HUES64 (cell line): ENCODE results near the gene SCFD2.

Experiments
- H3K27ac ChIP-seq: 2 replicates; pipeline ENCODE4 v1.7.0; 2013; ENCODE audit warnings: low read depth, low read length, inconsistent platforms
- H3K27me3 ChIP-seq: 2 replicates; pipeline ENCODE4 v1.6.1; 2013; ENCODE audit warnings: mild to moderate bottlenecking, low read length; ENCODE audit not compliant: insufficient read depth
- H3K36me3 ChIP-seq: 2 replicates; pipeline ENCODE4 v1.6.1; 2013; ENCODE audit warnings: mild to moderate bottlenecking, low read length; ENCODE audit not compliant: insufficient read depth
- H3K4me1 ChIP-seq: 2 replicates; pipeline ENCODE4 v1.6.1; 2013; ENCODE audit warnings: mild to moderate bottlenecking, low read length, moderate library complexity; ENCODE audit not compliant: insufficient read depth
- H3K4me3 ChIP-seq: 2 replicates; pipeline ENCODE4 v1.5.1; 2013; ENCODE audit warnings: mild to moderate bottlenecking, low read length, moderate library complexity
- H3K9ac ChIP-seq: 2 replicates; pipeline ENCODE4 v1.6.1; 2013; ENCODE audit warnings: mild to moderate bottlenecking, low read depth, low read length
- H3K9me3 ChIP-seq: 2 replicates; pipeline ENCODE4 v1.6.1; 2013; ENCODE audit warnings: low read depth, low read length; ENCODE audit not compliant: insufficient read depth
- WGBS: fragments of 150-250, 120-280 bp; methylation state at CpG from one replicate; pipeline ENCODE4 v1.1.7; 2013; ENCODE audit warnings: missing lambda C conversion rate; 5-methylcytosine and 5-hydroxymethylcytosine counted together

The SCFD2 gene

DNA sequence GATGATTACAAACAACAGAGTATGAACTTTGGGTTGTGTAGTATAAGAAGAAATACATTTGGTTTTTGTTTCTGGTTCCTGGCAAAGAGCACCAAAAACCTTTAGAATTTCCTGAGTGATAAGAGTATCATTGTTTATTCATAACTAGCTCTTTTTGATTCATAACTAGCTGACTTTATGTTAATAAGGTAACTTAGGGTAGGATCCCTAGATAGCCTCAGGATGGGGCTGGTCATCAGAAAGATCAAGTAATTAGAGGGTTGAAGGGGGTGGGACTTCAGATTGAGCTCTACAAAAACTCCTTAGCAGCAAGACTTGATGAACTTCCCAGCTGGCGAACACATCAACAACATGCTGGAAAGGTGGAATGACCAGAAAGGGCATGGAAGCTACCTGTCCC, 166.5 kb downstream of the SCFD2 start:
- Histone ChIP-seq H3K4me1 (no peaks in the 10 kb centered on the region), H3K27ac (no peak overlapping the region), H3K4me3 (no peak overlapping the region), H3K9me3 (no peaks in the 10 kb centered on the region), H3K36me3 (no peaks in the 10 kb centered on the region), H3K27me3 (no peaks in the 10 kb centered on the region), H3K9ac (no peak overlapping the region)
- WGBS = 100% methylated on average over 1 of the region's 1 CpG

DNA sequence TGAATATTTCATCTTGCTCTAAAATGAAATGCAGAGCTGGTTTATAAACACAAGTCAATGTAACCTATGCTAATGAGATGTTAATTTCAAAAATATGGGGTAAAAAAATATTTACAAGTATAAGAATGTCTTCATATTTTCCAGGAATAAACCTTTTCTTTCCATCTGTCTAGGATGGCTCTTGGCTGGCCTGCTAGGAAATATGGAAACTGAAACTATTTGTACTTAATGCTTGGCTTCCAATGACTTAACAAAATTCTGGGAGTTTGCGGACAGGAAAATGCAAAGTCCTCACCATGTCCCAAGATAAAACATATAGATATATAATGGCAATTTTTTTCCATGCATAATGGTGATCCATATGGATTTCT, 168.1 kb downstream of the SCFD2 start:
- H3K27me3 ChIP-seq = no peaks in the 10 kb centered on the region
- H3K9me3 ChIP-seq = no peaks in the 10 kb centered on the region
- H3K4me3 ChIP-seq = no peak overlapping the region
- no peak overlapping the region for H3K9ac ChIP-seq
- WGBS = no CpG with 5 or more reads among the region's 1 CpG
- no peaks in the 10 kb centered on the region for H3K4me1 ChIP-seq
- no peaks in the 10 kb centered on the region for H3K36me3 ChIP-seq
- no peak overlapping the region for H3K27ac ChIP-seq

DNA sequence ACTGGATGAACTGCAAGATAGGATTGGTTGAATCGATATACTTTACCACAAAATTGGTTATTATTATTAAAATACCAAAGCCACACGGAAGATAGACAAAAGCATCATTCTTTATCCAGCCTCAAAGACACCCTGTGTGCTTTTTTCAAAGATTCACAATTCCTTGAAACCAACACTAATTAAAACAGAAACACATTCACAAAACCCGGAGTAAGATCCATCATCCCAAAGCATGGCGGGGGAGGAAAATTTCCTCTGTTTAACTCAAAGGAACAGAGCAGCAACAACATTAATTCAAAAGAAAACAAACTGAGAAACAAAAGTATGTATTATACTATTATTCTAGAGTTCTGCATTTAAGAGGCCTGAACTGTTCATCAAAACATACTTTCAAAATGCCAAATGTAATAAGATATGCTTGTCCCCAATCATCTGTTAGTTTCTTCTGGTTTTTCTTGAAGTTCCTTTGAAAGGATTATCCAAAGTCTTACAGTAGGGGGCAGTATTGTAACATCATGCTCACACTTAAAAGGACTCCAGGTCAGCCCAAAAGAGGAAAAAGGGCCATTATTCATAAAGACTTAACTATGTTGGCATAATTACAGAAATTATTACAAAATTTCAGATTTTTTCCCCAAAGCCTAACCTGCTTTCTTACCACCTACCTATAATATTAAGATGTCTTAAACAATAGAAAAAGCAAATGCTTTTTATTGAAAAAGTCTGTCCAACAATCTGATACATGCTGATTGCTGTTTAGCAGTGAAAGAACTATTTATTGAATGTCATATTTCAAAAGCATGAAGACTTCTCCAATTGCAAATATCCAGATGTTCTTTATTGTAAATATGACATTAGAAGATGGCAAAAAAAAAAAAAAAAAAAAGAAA, 168.7 kb downstream of the SCFD2 start:
- Histone ChIP-seq H3K9ac (no peak overlapping the region), H3K36me3 (no peaks in the 10 kb centered on the region), H3K27me3 (no peaks in the 10 kb centered on the region), H3K4me3 (no peak overlapping the region), H3K27ac (no peak overlapping the region), H3K9me3 (no peaks in the 10 kb centered on the region), H3K4me1 (no peaks in the 10 kb centered on the region)
- WGBS = 93% methylated on average over 3 of the region's 4 CpGs

DNA sequence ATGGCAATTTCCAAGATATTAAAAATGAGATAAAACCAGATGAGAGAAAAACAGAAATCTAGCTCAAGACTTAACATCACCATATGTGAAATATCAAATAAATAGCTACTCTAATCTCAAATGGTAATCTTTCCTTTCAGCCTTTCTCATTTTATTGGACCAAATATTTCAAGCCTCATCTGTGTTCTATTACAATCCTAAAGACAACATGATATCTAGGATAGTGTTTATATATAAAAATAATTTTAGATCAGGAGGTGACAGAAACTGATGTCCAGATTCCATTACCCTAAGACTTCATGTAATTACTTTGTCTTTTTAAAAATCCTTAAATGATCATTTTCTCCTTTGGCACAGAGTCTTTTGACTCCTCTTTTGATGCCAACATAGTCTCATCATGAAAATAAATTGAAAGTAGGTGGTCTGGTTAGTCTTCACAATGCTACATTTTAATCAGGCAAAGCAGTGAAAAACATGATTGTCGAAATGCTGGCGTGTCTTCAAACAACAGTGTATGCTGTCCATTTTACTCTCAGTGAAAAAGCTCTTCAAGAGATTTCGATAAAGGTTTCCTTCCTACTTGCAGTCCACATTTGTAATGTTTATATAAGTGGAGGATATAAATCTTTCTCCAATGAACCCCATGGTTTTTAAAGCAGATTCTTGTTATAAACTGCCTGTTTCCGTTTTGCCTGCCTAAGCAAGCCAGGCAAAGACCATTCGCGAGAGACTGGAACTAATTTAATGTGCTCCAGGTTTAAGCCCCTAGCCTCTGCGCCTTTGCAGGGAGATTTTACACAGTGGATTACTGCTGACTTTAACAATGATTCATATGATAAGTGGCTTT, 169.8 kb downstream of the SCFD2 start:
- Histone ChIP-seq H3K27me3 (no peaks in the 10 kb centered on the region), H3K9ac (no peak overlapping the region), H3K9me3 (no peaks in the 10 kb centered on the region), H3K27ac (no peak overlapping the region), H3K4me1 (no peaks in the 10 kb centered on the region), H3K4me3 (no peak overlapping the region), H3K36me3 (no peaks in the 10 kb centered on the region)
- WGBS = 90% methylated on average over 7 of the region's 7 CpGs

DNA sequence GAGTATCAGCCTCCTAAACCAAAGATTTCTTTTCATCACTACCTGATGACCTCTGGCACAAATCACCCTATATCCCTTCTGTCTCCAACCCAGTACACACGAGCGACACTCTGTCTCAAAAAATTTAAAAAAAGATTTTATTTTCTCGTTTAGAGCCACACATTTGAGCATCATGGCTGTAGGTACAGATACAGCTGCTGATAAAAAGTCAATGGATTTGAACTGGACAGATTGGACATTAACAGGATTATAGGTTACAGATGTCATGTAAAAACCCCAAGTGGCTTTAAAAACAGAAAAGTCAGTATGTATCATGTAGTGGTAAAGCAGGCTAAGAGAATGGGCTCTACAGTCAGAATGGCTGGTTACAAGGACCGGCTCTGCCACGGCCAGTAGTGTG, 171.1 kb downstream of the SCFD2 start:
- H3K36me3 ChIP-seq = no peaks in the 10 kb centered on the region
- no peaks in the 10 kb centered on the region for H3K27me3 ChIP-seq
- no peaks in the 10 kb centered on the region for H3K4me1 ChIP-seq
- H3K4me3 ChIP-seq = no peak overlapping the region
- H3K27ac ChIP-seq = no peak overlapping the region
- 94% methylated on average over 5 of the region's 5 CpGs for WGBS
- no peaks in the 10 kb centered on the region for H3K9me3 ChIP-seq
- no peak overlapping the region for H3K9ac ChIP-seq

DNA sequence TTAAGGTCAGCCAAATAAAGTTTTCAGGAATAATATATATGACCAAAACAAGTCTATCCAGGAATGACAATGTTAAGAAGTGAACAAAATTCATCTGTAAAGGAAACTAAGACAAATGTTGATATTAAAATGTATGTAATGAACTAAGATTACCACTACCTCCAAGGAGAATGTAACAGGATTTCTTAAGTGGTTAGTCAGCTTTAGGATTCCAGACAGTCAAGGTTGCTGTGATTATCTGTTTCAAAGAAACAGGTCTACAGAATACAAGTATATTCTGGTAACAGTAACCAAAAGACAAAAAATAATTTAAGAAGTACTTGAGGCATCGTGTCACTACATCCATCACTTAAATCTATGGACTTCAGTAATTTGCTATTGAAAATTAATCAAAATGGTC, 172.8 kb downstream of the SCFD2 start:
- no peaks in the 10 kb centered on the region for H3K9me3 ChIP-seq
- 90% methylated on average over 1 of the region's 1 CpG for WGBS
- H3K4me1 ChIP-seq = no peaks in the 10 kb centered on the region
- H3K27ac ChIP-seq = no peak overlapping the region
- no peaks in the 10 kb centered on the region for H3K36me3 ChIP-seq
- no peaks in the 10 kb centered on the region for H3K27me3 ChIP-seq
- H3K9ac ChIP-seq = no peak overlapping the region
- H3K4me3 ChIP-seq = no peak overlapping the region

DNA sequence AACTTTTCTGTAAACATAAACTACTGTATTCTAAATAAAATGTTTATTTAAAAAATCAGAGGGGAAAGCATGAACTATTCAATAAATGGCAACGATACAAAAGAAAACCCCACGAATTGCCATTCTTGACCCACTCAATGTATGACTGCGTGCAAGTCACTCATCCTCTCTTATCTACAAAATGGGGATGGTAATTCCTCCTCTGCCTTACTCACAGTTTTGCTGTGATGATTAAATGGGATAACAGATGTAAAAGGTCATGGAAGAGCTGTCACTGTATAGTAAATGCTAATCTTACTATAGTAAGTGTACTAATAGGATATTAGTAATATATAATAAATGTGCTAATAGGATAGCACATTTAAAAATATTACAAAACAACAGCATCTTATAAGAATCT, 173.4 kb downstream of the SCFD2 start:
- no peaks in the 10 kb centered on the region for H3K36me3 ChIP-seq
- no peaks in the 10 kb centered on the region for H3K9me3 ChIP-seq
- no peak overlapping the region for H3K4me3 ChIP-seq
- H3K9ac ChIP-seq = no peak overlapping the region
- no peaks in the 10 kb centered on the region for H3K4me1 ChIP-seq
- H3K27me3 ChIP-seq = no peaks in the 10 kb centered on the region
- WGBS = 97% methylated on average over 3 of the region's 3 CpGs
- no peak overlapping the region for H3K27ac ChIP-seq

DNA sequence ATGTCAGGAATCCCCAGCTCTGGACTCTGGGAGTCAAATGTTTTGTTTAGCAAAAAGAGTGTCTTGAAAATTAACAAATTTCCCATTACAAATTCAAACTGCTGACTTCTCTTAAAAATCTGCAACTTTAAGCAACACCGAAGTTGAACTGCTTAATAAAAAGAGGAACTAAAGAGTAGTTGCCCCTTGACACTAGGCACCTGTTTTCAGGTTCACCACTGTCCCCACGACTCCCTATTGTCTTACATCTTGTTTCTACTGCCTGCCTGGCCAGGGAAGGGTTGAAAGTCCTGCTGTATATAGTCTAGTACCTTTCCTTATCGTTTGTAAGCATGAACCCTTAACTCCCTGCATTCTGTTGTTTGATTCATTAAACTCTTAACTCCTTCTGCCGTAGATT, 173.9 kb downstream of the SCFD2 start:
- 91% methylated on average over 4 of the region's 4 CpGs for WGBS
- Histone ChIP-seq H3K36me3 (no peaks in the 10 kb centered on the region), H3K4me1 (no peaks in the 10 kb centered on the region), H3K27me3 (no peaks in the 10 kb centered on the region), H3K9ac (no peak overlapping the region), H3K9me3 (no peaks in the 10 kb centered on the region), H3K27ac (no peak overlapping the region), H3K4me3 (no peak overlapping the region)

DNA sequence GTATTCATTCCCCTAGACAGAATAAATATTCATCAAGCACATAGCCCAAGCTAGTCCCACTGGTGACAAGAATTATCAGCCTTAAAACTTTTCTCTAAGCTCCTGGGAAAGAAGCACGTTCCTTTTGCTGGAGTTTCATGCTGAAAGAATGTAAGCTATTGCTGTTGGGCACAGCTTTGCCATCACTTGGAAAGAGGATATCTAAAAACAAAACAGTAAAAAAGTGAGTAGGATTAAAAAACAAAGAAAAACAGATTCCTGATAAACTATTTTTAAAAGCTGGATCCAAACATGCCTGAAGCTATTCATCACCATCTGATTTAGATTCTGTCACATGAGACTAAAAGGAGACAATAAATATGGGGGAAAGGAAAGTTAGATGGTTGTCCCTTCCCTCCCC, 176.8 kb downstream of the SCFD2 start:
- Histone ChIP-seq H3K27me3 (no peaks in the 10 kb centered on the region), H3K9me3 (no peaks in the 10 kb centered on the region), H3K9ac (no peak overlapping the region), H3K27ac (no peak overlapping the region), H3K4me1 (no peaks in the 10 kb centered on the region), H3K4me3 (no peak overlapping the region), H3K36me3 (no peaks in the 10 kb centered on the region)
- 94% methylated on average over 1 of the region's 1 CpG for WGBS

DNA sequence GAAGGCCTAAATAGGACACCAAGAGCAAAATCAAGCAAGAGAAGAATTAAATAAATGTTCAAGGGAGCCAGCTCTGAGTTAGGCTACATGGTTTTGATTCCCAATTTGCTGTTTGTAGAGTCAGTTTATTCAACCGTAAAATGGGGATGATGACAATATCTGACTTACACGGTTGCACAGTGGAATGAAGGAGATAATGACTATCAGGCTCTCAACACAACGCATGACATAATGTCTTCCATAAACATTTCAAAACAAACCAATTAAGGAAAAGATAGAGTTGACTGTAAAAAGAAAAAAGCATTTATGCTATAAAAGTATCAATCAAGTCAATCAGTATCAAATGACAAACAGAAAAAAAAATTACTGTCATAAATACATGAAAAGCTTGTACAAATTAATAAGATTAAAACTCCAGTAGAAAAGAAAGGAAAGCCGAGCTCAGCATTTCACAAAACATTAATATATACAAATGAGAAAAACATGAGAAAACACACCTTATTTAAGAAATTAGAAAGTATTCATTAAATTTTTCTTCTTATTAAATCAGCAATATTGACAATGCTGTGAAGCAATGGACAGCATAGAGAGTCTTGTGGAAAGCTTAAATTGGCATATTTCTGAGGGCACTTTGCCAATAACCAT, 179.0 kb downstream of the SCFD2 start:
- no peaks in the 10 kb centered on the region for H3K4me1 ChIP-seq
- no peaks in the 10 kb centered on the region for H3K9me3 ChIP-seq
- no peak overlapping the region for H3K9ac ChIP-seq
- no peak overlapping the region for H3K27ac ChIP-seq
- no peak overlapping the region for H3K4me3 ChIP-seq
- no peaks in the 10 kb centered on the region for H3K27me3 ChIP-seq
- 91% methylated on average over 2 of the region's 4 CpGs for WGBS
- no peaks in the 10 kb centered on the region for H3K36me3 ChIP-seq
